KG1 (cell line): Measurements from ENCODE around the gene ABAT.
"Not testable (repeated sequence)": the region's sequence is repeated elsewhere in the genome, so short reads cannot be mapped to it uniquely, and the experiment has no call there.

Experiments
- DNase-seq: peaks from one replicate; lab custom pipeline; 2025; lab: John Stamatoyannopoulos, UW

ABAT gene

GRCh38 chr16:8785408-8785807 lies 111.0 kb downstream of the ABAT start:
- DNase-seq, result no peak

DNA sequence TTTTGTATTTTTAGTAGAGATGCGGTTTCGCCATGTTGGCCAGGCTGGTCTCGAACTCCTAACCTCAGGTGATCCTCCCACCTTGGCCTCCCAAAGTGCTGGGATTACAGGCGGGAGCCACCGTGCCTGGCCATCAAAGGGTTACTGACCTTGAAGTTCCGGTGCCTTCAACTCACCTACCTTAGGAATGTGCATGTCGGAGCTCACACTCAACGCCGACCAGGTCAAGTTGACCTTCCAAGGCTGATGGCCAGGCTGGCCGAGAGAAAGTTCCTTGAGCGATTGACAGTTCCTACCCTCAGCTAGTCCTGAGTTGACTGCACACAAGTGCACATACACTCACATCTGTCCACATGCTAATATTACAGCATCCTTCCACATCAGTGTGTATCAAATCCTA lies 111.9 kb downstream of the ABAT start:
- not testable (repeated sequence) for DNase-seq

GRCh38 chr16:8788578-8789172 lies 114.3 kb downstream of the ABAT start:
- DNase-seq, result no peak

DNA sequence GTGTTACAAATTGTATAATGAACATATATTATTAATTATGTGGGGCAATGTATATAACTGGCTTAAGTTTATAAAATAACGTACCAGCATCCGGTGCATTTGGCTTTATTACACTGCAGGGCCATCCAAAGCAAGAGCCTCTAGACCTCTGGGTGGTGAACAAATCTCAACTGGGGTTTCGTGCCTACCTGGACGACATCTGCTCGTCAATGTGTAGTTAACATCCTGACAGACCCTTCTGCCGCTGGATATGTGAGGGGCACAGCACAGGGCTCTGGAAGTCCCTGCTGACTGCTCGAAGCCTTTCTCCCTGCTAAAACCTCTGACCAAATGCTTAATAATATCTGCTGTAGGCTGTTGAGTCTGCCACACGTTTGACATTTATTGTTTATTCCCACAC lies 120.7 kb downstream of the ABAT start:
- DNase-seq, result no peak

GRCh38 chr16:8795818-8796217 lies 121.4 kb downstream of the ABAT start:
- DNase-seq, result no peak

GRCh38 chr16:8796469-8797363 lies 122.3 kb downstream of the ABAT start:
- DNase-seq, result no peak

GRCh38 chr16:8797364-8798173 lies 123.2 kb downstream of the ABAT start, which contains the start of the genes PMM2 and TMEM186:
PMM2 (plus strand) TSS chr16:8797839; CDS start chr16:8797883, 44 bp downstream.
TMEM186 (minus strand) TSS chr16:8797639; CDS start chr16:8797614, 25 bp downstream.
- peak; percentile 89 for DNase-seq

GRCh38 chr16:8798174-8798527 lies 123.7 kb downstream of the ABAT start:
- no peak for DNase-seq

DNA sequence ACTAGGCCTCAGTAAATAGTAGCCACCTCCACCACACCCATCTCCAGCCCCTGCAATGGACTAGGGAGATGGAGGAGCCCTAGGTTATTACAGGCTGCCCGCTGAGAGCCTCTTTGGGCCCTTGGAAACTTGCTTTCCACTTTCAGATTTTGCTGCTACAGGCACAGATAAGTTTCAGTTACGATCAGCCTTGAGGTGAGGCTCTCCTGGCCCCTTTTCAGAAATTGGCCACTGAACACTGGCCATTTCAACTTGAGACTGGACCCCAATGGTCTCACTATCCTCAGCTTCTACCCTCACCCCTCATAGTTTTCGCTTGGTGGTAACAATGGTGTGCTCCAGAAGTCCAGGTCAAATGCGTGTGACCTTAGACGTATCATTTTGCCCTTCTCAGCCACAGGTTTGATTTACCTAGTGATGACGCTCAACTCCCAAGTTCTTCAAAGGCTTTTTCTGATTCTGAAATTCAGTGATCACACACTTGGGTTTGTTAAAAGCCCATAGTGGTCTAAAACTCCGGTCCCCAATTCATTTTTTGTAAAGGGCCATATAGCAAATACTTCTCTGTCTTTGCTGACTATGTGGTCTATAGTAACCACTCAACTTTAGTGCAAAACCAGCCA lies 124.2 kb downstream of the ABAT start:
- DNase-seq, result no peak

DNA sequence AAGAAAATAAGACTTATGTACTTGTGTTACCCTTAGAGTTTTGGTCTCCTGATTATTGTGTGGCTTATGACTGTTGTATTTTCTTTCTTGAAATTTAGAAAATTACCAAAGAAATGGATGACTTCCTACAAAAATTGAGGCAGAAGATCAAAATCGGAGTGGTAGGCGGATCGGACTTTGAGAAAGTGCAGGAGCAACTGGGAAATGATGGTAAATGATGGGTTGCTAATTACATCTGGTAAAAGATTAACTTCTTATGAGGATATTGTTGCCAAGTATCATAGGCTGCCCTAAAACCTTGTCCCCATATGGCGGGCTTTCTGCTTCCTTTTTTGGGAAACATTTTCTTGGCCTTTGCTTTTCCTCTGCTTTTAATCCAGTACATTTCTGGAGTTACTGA lies 127.3 kb downstream of the ABAT start:
- no peak for DNase-seq

- not testable (repeated sequence) for DNase-seq
These were observed 129.3 kb downstream of the ABAT start for GRCh38 chr16:8803733-8804132.

GRCh38 chr16:8804313-8804712 lies 129.9 kb downstream of the ABAT start:
- no peak for DNase-seq

DNA sequence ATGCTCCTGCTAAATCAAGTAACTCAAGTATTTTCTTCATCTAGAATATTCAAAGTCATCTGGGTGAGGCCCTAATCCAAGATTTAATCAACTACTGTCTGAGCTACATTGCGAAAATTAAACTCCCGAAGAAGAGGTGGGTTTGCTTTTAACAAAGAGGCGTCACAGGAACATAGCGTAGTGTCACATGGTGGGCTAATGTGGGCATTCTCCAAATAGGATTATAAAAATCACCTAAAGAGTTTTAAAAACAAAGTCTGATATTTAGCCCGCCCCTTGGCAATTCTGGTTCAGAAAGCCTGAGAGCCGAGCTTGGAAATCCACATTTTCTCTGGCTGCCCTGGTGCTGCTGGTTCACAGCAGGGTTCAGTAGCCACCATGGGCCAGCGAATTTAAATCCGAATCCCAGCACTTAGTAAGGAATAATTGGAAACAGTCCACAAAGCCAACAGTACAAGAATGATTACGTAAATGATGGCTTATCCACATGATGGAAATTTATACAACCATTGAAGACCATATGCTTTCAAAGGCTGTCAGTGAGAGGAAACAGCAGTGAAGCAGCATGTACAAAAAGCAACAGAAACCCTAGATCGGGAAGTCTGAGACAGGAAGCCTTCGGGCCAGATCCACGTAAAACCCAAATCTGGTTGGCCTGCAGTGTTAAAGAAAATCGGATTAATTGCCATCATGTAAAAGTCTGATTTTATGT lies 132.0 kb downstream of the ABAT start:
- DNase-seq, result no peak

DNA sequence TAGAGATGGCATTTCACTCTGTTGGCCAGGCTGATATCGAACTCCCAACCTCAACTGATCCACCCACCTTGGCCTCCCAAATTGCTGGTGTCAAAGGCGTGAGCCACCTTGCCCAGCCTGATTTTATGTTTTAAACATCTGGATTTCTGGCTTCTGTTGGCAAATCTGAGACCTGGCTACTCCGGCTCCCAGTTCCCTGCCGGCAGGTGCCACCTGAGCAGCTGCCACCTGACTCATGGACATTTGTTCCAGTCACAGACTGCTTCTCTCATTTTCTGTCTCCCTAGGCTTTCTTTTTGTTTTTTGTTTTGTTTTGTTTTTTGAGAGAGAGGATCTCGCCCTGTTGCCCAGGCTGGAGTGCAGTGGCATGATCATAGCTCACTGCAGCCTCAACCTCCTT lies 132.8 kb downstream of the ABAT start:
- no peak for DNase-seq

GRCh38 chr16:8808009-8808408 lies 133.6 kb downstream of the ABAT start:
- no peak for DNase-seq

GRCh38 chr16:8808613-8809353 lies 134.4 kb downstream of the ABAT start:
- no peak for DNase-seq

- DNase-seq, result no peak
These were observed 137.9 kb downstream of the ABAT start for GRCh38 chr16:8812162-8812843.

DNA sequence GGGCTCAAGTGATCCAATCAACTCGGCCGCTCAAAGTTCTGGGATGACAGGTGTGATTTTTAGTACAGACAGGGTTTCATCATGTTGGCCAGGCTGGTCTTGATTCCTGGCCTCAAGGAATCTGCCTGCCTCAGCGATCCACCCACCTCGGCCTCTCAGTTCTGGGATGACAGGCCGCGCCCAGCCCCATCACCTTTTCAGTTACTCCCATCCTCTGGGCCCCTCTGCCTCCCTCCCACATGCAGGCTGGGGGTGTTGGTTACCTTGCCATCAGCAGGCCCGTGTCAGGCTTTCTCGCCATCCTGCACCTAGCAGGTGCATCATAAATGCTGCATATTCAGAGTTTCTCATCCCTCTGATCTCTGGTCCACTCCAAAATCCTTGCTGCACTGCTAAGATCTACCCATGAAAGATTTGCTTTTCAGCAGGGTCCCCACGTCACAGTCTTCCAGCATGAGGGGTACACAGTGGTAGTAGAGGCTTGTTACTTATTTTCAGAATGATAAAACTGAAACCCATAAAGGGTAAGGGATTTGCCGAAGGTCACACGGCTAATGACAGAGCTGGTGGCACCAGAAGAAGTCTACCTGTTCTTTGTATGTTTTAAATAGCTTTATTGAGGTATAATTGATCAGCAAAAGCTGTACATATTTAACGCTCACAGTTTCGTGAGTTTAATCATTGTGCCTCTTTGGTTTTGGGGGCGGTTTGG lies 139.8 kb downstream of the ABAT start:
- no peak for DNase-seq

DNA sequence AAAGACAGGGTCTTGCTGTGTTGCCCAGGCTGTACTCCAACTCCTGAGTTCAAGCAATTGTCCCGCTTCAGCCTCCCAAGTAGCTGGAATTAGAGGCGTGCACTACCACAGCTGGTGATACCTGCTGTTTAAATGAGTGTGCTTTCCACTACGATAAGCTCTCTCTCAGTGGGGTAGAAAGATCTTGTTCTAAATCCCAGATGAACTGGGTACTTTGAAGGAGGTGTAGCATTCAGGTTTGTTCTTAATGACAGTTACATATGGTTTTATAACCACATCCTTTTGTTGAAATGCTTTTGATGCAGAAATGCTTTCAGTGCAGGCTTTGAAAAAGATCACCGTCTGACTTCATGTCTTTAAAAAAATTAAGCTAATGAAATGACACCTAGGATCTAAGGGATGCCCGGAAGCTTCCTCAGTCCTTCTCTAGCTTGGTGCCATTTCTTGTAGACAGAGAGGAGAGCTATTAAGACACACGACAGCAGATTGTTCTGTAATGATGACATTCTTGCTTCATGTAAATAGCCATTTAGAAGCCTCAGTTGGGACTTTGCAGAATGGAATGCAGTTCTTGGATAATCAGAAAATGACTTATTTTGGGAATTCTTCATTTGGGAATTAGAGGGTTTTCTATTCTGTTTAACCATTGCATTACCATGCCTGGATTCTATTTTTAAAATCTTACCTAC lies 142.7 kb downstream of the ABAT start:
- no peak for DNase-seq
